ENCODE measurements around the gene PPP1CC. TPM values are rescaled to one million over a fixed set of nuclear protein-coding genes. Genes with fewer than 3 reads are reported as not detected.

Gene PPP1CC
- total and polyA plus RNA-seq, 2 donors from 2014 or later = 57.0 to 82.3 TPM

GRCh38 chr12:110698171-110698902, 44.4 kb downstream of the PPP1CC start:
- DNase-seq (peak; percentile 74 to 88 (median 83)), FAIRE-seq (no peak)
- H3K36me3 ChIP-seq (ENCODE audit: control insufficient read depth in 2 of 3, insufficient read depth in 3 of 3, low read length in 3 of 3) = no peaks in the 10 kb centered on the region
- H3K9ac ChIP-seq (ENCODE audit: low read length in 3 of 3) = no peak overlapping the region
- H3K4me3 ChIP-seq (ENCODE audit: low read length in 3 of 3) = peak overlapping the region in 1 of 3 donors; percentile 21
- H3K27me3 ChIP-seq (ENCODE audit: control insufficient read depth, insufficient read depth, low read length) = no peaks in the 10 kb centered on the region
- TF ChIP-seq CTCF (IDR thresholded peaks at IDR 0.05; ENCODE audit: borderline replicate concordance, extremely low read depth, insufficient read depth) = peak; percentile 68
- H3K27ac ChIP-seq (ENCODE audit: low read depth in 2 of 2, low read length in 2 of 2) = no peak overlapping the region
- no peaks in the 10 kb centered on the region for H3K9me3 ChIP-seq (ENCODE audit: control insufficient read depth in 2 of 3, insufficient read depth in 1 of 3, low read length in 3 of 3)
- H3K4me1 ChIP-seq (ENCODE audit: control insufficient read depth in 2 of 3, insufficient read depth in 2 of 3, low read depth in 1 of 3, low read length in 3 of 3) = peaks cover 0 to 4% (median 0%) of the 10 kb centered on the region in 3 donors
- intact Hi-C loops (cut with DNase I) = no loop called here

- FAIRE-seq = no peak
- Histone ChIP-seq H3K4me3 (ENCODE audit: low read length in 3 of 3) (no peak overlapping the region), H3K36me3 (ENCODE audit: control insufficient read depth in 2 of 3, insufficient read depth in 3 of 3, low read length in 3 of 3) (no peaks in the 10 kb centered on the region), H3K9me3 (ENCODE audit: control insufficient read depth in 2 of 3, insufficient read depth in 1 of 3, low read length in 3 of 3) (no peaks in the 10 kb centered on the region), H3K4me1 (ENCODE audit: control insufficient read depth in 2 of 3, insufficient read depth in 2 of 3, low read depth in 1 of 3, low read length in 3 of 3) (peaks cover 0 to 4% (median 0%) of the 10 kb centered on the region in 3 donors), H3K27me3 (ENCODE audit: control insufficient read depth, insufficient read depth, low read length) (no peaks in the 10 kb centered on the region), H3K9ac (ENCODE audit: low read length in 3 of 3) (no peak overlapping the region), H3K27ac (ENCODE audit: low read depth in 2 of 2, low read length in 2 of 2) (no peak overlapping the region)
- DNase-seq = no peak
- intact Hi-C loops (cut with DNase I) = no loop called here
- TF ChIP-seq CTCF (IDR thresholded peaks at IDR 0.05; ENCODE audit: borderline replicate concordance, extremely low read depth, insufficient read depth) = no peak
Observed at GRCh38 chr12:110697236-110697635, 45.5 kb downstream of the PPP1CC start.

- Histone ChIP-seq H3K36me3 (ENCODE audit: control insufficient read depth in 2 of 3, insufficient read depth in 3 of 3, low read length in 3 of 3) (no peaks in the 10 kb centered on the region), H3K9me3 (ENCODE audit: control insufficient read depth in 2 of 3, insufficient read depth in 1 of 3, low read length in 3 of 3) (no peaks in the 10 kb centered on the region), H3K9ac (ENCODE audit: low read length in 3 of 3) (no peak overlapping the region), H3K4me1 (ENCODE audit: control insufficient read depth in 2 of 3, insufficient read depth in 2 of 3, low read depth in 1 of 3, low read length in 3 of 3) (peaks cover 0 to 4% (median 0%) of the 10 kb centered on the region in 3 donors), H3K4me3 (ENCODE audit: low read length in 3 of 3) (no peak overlapping the region), H3K27me3 (ENCODE audit: control insufficient read depth, insufficient read depth, low read length) (no peaks in the 10 kb centered on the region), H3K27ac (ENCODE audit: low read depth in 2 of 2, low read length in 2 of 2) (no peak overlapping the region)
- DNase-seq (no peak), FAIRE-seq (no peak)
- intact Hi-C loops (cut with DNase I) = no loop called here
- no peak for TF ChIP-seq CTCF (IDR thresholded peaks at IDR 0.05; ENCODE audit: borderline replicate concordance, extremely low read depth, insufficient read depth)
Observed at GRCh38 chr12:110696283-110696682, 46.4 kb downstream of the PPP1CC start.
